ENCODE results near the gene MLPH.

DNA sequence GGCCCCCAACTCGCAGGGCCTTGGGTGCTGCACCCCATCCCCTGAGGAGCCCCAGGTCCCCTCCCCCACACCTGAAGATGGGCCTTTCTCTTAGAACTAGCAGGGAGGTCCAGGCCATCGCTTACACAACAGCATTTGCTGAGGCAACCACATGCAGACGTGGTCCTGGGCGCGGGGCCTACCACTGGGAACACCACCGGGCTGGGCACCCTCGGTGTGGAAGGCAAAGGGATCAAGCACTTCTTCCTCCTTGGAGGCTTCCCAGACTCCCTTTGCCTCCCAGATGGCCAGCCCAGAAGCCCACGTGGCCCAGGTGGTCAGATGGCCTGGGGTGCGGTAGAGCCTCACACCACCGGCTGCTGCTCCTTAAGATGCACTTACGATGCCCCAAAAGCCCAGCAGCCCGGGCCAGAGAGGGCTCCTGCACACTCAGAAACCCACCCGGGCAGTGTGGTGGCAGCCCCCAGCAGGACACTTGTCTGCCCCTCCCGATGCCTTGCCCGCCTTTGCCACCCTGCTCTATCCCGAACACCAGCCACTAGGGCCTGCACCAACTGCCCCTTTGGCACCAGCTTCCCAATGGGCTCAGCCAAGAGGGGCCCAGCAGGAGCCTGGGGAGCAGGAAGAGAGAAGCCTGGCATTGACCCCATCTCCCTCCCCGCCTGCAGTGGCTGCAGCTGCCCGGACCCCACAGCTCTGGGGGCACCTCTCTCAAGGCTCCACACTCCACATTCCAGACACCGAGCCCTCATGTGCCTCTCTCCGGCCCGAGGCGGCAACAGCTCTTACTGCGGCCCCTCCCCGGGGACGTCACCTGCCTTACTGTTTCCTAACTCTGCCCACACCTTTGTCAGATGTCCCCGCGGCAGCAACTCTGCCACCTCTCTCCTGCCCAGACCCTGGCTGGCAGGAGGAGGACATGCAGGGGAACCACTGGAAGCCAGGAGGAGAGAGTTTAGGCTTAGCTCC, 13.9 kb upstream of the MLPH start:
- TF ChIP-seq EZH2 (IDR thresholded peaks at IDR 0.05; ENCODE audit: low read depth), result no peak
- TF ChIP-seq, protein P1, sequence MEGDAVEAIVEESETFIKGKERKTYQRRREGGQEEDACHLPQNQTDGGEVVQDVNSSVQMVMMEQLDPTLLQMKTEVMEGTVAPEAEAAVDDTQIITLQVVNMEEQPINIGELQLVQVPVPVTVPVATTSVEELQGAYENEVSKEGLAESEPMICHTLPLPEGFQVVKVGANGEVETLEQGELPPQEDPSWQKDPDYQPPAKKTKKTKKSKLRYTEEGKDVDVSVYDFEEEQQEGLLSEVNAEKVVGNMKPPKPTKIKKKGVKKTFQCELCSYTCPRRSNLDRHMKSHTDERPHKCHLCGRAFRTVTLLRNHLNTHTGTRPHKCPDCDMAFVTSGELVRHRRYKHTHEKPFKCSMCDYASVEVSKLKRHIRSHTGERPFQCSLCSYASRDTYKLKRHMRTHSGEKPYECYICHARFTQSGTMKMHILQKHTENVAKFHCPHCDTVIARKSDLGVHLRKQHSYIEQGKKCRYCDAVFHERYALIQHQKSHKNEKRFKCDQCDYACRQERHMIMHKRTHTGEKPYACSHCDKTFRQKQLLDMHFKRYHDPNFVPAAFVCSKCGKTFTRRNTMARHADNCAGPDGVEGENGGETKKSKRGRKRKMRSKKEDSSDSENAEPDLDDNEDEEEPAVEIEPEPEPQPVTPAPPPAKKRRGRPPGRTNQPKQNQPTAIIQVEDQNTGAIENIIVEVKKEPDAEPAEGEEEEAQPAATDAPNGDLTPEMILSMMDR (conservative IDR thresholded peaks at IDR 0.05), result no peak

All from PC-9 (cell line).